Sigmoid colon (tissue), 4 donors: Measurements from ENCODE around the gene PLEKHN1.

ENCODE experiments used
- POLR2A ChIP-seq, 2 donors: fragments of 450-650 bp; IDR thresholded peaks; one replicate each; pipeline ENCODE4 v1.6.1; 2016; ENCODE audit warnings: antibody characterized with exemption in 2 of 2, mild to moderate bottlenecking in 2 of 2, moderate library complexity in 2 of 2
- POLR2AphosphoS5 ChIP-seq, 4 donors: sonication (generic); formaldehyde crosslinking; IDR thresholded peaks; one replicate each; pipeline ENCODE4 v1.6.1; 2017; ENCODE audit warnings: antibody characterized with exemption in 4 of 4
- TF ChIP-seq, protein P1 (sequence below), 4 experiments: fragments of 450-650 bp in 3 of 4; fragments of 200-600 bp in 1 of 4; IDR thresholded peaks; one replicate each; pipeline ENCODE4 v1.5.1; 2016 to 2019; ENCODE audit warnings: antibody characterized with exemption in 4 of 4, mild to moderate bottlenecking in 3 of 4, moderate library complexity in 2 of 4

DNA sequence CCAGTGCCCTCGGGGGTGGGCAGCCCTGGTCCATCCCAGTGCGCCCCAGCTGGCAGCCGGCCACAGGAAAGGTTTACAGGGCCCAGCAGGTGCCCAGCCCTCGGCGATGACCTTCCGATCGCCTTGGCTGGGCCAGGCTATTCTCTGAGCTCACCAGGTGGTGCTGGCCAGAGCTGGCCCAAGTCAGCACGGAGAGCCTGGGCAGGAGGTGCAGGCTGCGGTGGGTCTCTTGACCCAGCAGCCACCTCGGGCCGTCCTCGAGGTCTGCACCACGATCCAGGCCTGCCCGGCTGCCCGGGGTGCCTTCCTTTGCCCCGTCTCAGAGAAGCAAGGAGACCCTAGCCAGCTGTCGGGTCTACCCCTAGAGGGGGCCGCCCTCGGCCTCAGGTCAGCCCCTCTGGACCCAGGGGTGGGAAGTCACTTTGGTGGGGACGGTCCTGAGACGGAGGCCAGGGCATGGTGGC lies 15.2 kb downstream of the PLEKHN1 start:
- TF ChIP-seq, protein P1, sequence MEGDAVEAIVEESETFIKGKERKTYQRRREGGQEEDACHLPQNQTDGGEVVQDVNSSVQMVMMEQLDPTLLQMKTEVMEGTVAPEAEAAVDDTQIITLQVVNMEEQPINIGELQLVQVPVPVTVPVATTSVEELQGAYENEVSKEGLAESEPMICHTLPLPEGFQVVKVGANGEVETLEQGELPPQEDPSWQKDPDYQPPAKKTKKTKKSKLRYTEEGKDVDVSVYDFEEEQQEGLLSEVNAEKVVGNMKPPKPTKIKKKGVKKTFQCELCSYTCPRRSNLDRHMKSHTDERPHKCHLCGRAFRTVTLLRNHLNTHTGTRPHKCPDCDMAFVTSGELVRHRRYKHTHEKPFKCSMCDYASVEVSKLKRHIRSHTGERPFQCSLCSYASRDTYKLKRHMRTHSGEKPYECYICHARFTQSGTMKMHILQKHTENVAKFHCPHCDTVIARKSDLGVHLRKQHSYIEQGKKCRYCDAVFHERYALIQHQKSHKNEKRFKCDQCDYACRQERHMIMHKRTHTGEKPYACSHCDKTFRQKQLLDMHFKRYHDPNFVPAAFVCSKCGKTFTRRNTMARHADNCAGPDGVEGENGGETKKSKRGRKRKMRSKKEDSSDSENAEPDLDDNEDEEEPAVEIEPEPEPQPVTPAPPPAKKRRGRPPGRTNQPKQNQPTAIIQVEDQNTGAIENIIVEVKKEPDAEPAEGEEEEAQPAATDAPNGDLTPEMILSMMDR (IDR thresholded peaks at IDR 0.05): no peak
- TF ChIP-seq POLR2AphosphoS5 (IDR thresholded peaks at IDR 0.05) (no peak), POLR2A (IDR thresholded peaks at IDR 0.05) (no peak)
